K562 (cell line): Measurements from ENCODE around the gene ACSL6. TPM values are rescaled to one million over a fixed set of nuclear protein-coding genes. Genes with fewer than 3 reads are reported as not detected.
A peak's percentile ranks its signal among the peaks of the same experiment; 100 is the strongest.

Experiments used
- DEAF1 ChIP-seq: fragments of 450-650 bp; formaldehyde crosslinking; IDR thresholded peaks from 2 replicates; pipeline ENCODE4 v1.4.0; 2020; ENCODE audit warnings: mild to moderate bottlenecking, moderate library complexity
- E2F6 ChIP-seq, 2 experiments: IDR thresholded peaks; 2 replicates each; pipeline ENCODE4 v1.6.1; 2011; ENCODE audit warnings: borderline replicate concordance in 1 of 2, control low read depth in 1 of 2, low read depth in 1 of 2, low read length in 1 of 2, mild to moderate bottlenecking in 1 of 2, mixed read lengths in 1 of 2, moderate library complexity in 1 of 2; ENCODE audit not compliant: insufficient read depth in 1 of 2, insufficient read length in 1 of 2, poor library complexity in 1 of 2, severe bottlenecking in 1 of 2; ENCODE audit errors: extremely low read depth in 1 of 2
- E2F8 ChIP-seq: fragments of 450-650 bp; IDR thresholded peaks from 2 replicates; pipeline ENCODE4 v1.7.1; 2018; ENCODE audit warnings: mild to moderate bottlenecking, low read depth; ENCODE audit not compliant: partially characterized antibody
- EP300 ChIP-seq: IDR thresholded peaks from 2 replicates; pipeline ENCODE4 v1.6.1; 2012; ENCODE audit warnings: low read length, improper control_type of control experiment
- FOXA1 ChIP-seq: fragments of 450-650 bp; IDR thresholded peaks from 2 replicates; pipeline ENCODE4 v1.6.1; 2016; ENCODE audit warnings: mild to moderate bottlenecking, borderline replicate concordance
- JUNB ChIP-seq: fragments of 450-650 bp; formaldehyde crosslinking; conservative IDR thresholded peaks from 2 replicates; pipeline ENCODE4 v1.4.0; 2020; ENCODE audit warnings: mild to moderate bottlenecking
- MAFG ChIP-seq: fragments of 450-650 bp; conservative IDR thresholded peaks from 2 replicates; pipeline ENCODE4 v1.6.1; 2016; ENCODE audit warnings: missing genetic modification characterization, missing compliant biosample characterization
- MAZ ChIP-seq, 2 experiments: fragments of 450-650 bp in 1 of 2; sonication (generic) in 1 of 2; formaldehyde crosslinking; IDR thresholded peaks in 1 of 2; conservative IDR thresholded peaks in 1 of 2; 2 replicates each; pipeline versions ENCODE4 v1.4.0 to v1.5.0; 2020; ENCODE audit warnings: mild to moderate bottlenecking in 1 of 2, missing genetic modification reagents in 1 of 2
- MEIS2 ChIP-seq: fragments of 450-650 bp; IDR thresholded peaks from 2 replicates; pipeline ENCODE4 v1.6.1; 2014; ENCODE audit warnings: mild to moderate bottlenecking; ENCODE audit not compliant: partially characterized antibody
- MLLT1 ChIP-seq, 2 experiments: fragments of 450-650 bp; IDR thresholded peaks; 2 replicates each; pipeline ENCODE4 v1.6.1; 2016
- MYNN ChIP-seq, 2 experiments: sonication (generic); formaldehyde crosslinking in 1 of 2; IDR thresholded peaks; 2 replicates each; pipeline versions ENCODE4 v1.5.0 to v1.6.1; 2016 to 2020; ENCODE audit warnings: antibody characterized with exemption in 1 of 2, missing genetic modification reagents in 1 of 2
- NR2C2 ChIP-seq, 2 experiments: fragments of 200-800 bp in 1 of 2; sonication (Bioruptor generic) in 1 of 2; sonication (generic) in 1 of 2; formaldehyde crosslinking in 1 of 2; IDR thresholded peaks; 2 replicates each; pipeline versions ENCODE4 v1.6.1 to v1.8.0; 2016 to 2022; ENCODE audit warnings: mild to moderate bottlenecking in 1 of 2, missing compliant biosample characterization in 1 of 2, missing genetic modification characterization in 1 of 2, missing genetic modification reagents in 1 of 2
- NR4A1 ChIP-seq, 2 experiments: fragments of 250-450 bp in 1 of 2; fragments of 450-650 bp in 1 of 2; sonication (Bioruptor Pico) in 1 of 2; IDR thresholded peaks; 2 replicates each; pipeline versions ENCODE4 v1.4.0 to v1.6.1; 2016 to 2020; ENCODE audit warnings: mild to moderate bottlenecking in 2 of 2, missing compliant biosample characterization in 1 of 2, missing genetic modification characterization in 1 of 2, moderate library complexity in 1 of 2
- POLR2A ChIP-seq: fragments of 450-650 bp; conservative IDR thresholded peaks from 2 replicates; pipeline ENCODE4 v1.6.1; 2016
- SMARCC2 ChIP-seq: fragments of 450-650 bp; IDR thresholded peaks from 2 replicates; pipeline ENCODE4 v1.6.1; 2017; ENCODE audit warnings: antibody characterized with exemption, moderate library complexity, mild to moderate bottlenecking, low read depth
- TBL1XR1 ChIP-seq, 2 experiments: IDR thresholded peaks; 2 replicates each; pipeline ENCODE4 v1.6.1; 2012; ENCODE audit warnings: improper control_type of control experiment in 2 of 2, low read length in 2 of 2, mild to moderate bottlenecking in 1 of 2
- U2AF1 ChIP-seq: fragments of 200-400 bp; formaldehyde crosslinking; optimal IDR thresholded peaks from 2 replicates; pipeline ENCODE3; 2017; ENCODE audit warnings: mild to moderate bottlenecking, low read depth, low read length, moderate library complexity
- ZFP36 ChIP-seq: fragments of 150-350 bp; IDR thresholded peaks from 2 replicates; pipeline ENCODE4 v1.6.1; 2018; ENCODE audit warnings: low read length, low read depth; ENCODE audit not compliant: partially characterized antibody
- ZNF146 ChIP-seq: IDR thresholded peaks from one replicate; pipeline ENCODE4 v1.6.1; 2018; ENCODE audit warnings: missing compliant biosample characterization; ENCODE audit not compliant: unreplicated experiment
- polyA plus RNA-seq, 8 experiments: library from polyadenylated mRNA; depleted of rRNA in 4 of 8; stranded (reverse) in 5 of 8; unstranded in 3 of 8; fragments of >200 nt; fragmentation: Nextera tagmentation in 2 of 8; fragmentation: Illumina TruSeq in 1 of 8; extraction: Ambion mirVana in 2 of 8; extraction: Trizol in 1 of 8; gene quantifications; 2 replicates each; pipeline versions ENCODE4 v1.2.1 to v1.2.3, GENCODE V29; 2011 to 2014; ENCODE audit warnings: inconsistent platforms in 1 of 8, missing spikeins in 1 of 8
- total RNA-seq, 7 experiments: library from RNA; depleted of rRNA in 6 of 7; stranded (reverse); fragments of >200 nt in 6 of 7; fragmentation: Illumina TruSeq in 2 of 7; extraction: Trizol in 2 of 7; gene quantifications; 2 replicates each; pipeline versions ENCODE4 v1.2.1 to v1.2.3, GENCODE V29; 2011 to 2021; ENCODE audit warnings: low replicate concordance in 1 of 7

ACSL6 gene
- total and polyA plus RNA-seq, 9 of the 15 experiments (the other 6 are each of a cell fraction or from before 2014, with no cell fraction given): 0.50 to 1.5 (median 0.69) TPM

- TF ChIP-seq DEAF1 (CRISPR knock-in tag) (no peak), MAZ (CRISPR knock-in tag; conservative IDR thresholded peaks at IDR 0.05 in 1 of 2, IDR thresholded peaks at IDR 0.05 in 1 of 2) (peak in 1 of 2 experiments; percentile 56; a peak in 1 of 4 replicates), MYNN (IDR thresholded peaks at IDR 0.05) (0 out of 2 replicates have a peak, but pooled peaks have one; percentile 74), MYNN (CRISPR knock-in tag; IDR thresholded peaks at IDR 0.05) (no peak), E2F6 (IDR thresholded peaks at IDR 0.05; ENCODE audit: borderline replicate concordance in 1 of 2, extremely low read depth in 1 of 2, insufficient read depth in 1 of 2, insufficient read length in 1 of 2, low read depth in 1 of 2, low read length in 1 of 2, poor library complexity in 1 of 2, severe bottlenecking in 1 of 2) (no peak), ZNF146 (CRISPR knock-in tag) (no peak), FOXA1 (peak; percentile 82), JUNB (CRISPR knock-in tag) (no peak), NR4A1 (CRISPR knock-in tag; IDR thresholded peaks at IDR 0.05) (no peak), NR4A1 (tag; IDR thresholded peaks at IDR 0.05) (0 out of 2 replicates have a peak, but pooled peaks have one; percentile 51), E2F8 (peak; percentile 37), NR2C2 (CRISPR knock-in tag; IDR thresholded peaks at IDR 0.05) (no peak), NR2C2 (tag; IDR thresholded peaks at IDR 0.05) (peak; percentile 62; the same call in 1 of the 2 replicates), MAFG (peak; percentile 22; the same call in 1 of the 2 replicates), EP300 (peak; percentile 91), U2AF1 (no peak), MEIS2 (peak; percentile 68), ZFP36 (no peak), TBL1XR1 (IDR thresholded peaks at IDR 0.05; ENCODE audit: low read length in 2 of 2) (peak; percentile 70 to 90; a peak in 3 of 4 replicates), MLLT1 (IDR thresholded peaks at IDR 0.05) (no peak), SMARCC2 (peak; percentile 68), POLR2A (no peak)
These were observed 15.0 kb downstream of the ACSL6 start (continued) for GRCh38 chr5:131996210-131997025.
